AG10803 (cell line): Measurements from ENCODE around the gene ARL4A.
A peak's percentile ranks its signal among the peaks of the same experiment; 100 is the strongest.

Experiments used
- DNase-seq: peaks from one replicate; pipeline ENCODE4 v3.0.0; 2010; ENCODE audit warnings: low read depth
- H3K4me3 ChIP-seq: 2 replicates; pipeline ENCODE4 v1.5.1; 2011; ENCODE audit warnings: mild to moderate bottlenecking, low read length, control low read depth
- CTCF ChIP-seq: conservative IDR thresholded peaks from 2 replicates; pipeline ENCODE4 v1.5.1; 2011; ENCODE audit warnings: mild to moderate bottlenecking, low read length, control low read depth, inconsistent platforms

Gene ARL4A

GRCh38 chr7:12706900-12707536 is 19.6 kb downstream of the ARL4A start:
- no peak overlapping the region for H3K4me3 ChIP-seq
- no peak for TF ChIP-seq CTCF
- DNase-seq, result peak; percentile 41

DNA sequence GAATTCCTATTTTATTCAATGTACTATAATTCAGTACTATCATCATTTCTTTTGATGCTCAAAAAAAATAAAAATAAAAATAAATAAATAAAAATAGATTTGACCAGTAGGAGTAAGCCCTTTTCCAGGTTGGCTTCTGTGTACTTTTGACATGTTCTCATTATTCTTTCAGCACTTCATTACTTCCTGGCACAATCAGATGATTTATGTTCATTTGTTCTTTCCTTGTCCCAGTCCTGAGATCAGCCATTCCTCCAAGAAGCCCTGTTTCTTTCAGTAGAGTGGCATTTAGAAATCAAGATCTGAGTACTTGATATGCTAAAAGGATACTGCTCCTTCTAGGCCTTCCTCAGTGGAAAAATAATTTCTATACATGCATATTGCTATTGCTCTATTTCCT is 20.9 kb downstream of the ARL4A start:
- no peak for TF ChIP-seq CTCF
- no peak overlapping the region for H3K4me3 ChIP-seq
- no peak for DNase-seq

DNA sequence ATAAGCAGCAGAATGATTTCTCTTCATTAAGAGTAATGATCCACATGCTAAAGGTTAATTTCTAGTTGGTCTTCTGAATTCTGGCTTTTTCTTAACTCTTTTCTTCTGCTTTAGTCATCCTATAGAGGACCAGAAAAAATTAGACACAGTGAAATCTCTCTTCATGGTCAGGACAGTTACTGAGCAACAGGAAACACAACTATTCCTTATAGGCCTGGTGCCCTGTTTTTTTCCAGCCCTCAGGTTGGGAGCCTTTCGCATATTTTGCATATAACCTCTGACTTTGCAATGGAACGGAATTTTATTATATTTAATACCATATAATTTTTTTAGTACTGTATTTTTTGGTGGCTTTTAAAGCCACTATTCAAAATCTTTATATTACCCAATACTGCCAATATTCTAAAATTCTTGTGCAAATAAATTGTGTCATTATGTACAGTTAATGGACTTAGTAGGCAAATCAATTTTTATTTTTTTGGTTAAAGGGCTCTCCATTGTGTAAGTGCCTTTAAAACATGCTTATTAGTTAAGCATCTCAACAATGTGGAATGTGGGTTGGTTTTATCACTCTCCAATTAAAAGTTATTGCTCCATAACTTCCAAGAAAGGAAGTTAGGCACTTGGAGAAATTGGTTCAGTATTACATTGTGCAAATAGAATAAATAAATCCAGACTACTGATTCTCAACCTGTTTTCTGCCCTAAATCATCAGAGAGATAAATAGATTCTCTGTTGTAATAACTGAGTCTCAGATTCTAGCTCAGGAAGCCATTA is 22.5 kb downstream of the ARL4A start:
- no peak overlapping the region for H3K4me3 ChIP-seq
- DNase-seq, result peak; percentile 92
- TF ChIP-seq CTCF, result no peak

DNA sequence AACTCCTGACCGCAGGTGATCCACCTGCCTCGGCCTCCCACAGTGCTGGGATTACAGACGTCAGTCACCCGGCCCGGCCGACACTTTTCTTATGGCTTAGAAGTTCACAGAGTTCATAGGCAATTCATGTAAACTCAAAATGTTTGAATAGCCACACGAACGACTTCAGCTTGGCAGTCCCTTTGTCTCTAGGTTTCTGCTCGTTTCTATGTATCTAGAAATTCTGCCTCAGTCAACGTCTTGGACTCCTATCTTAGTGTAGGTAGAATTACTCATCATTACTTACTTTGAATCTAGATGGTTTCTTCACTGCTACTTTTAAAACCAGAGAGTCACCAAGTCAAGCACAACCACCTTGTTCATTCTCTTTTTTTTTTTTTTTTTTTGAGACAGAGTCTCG is 23.7 kb downstream of the ARL4A start:
- no peak for TF ChIP-seq CTCF
- no peak overlapping the region for H3K4me3 ChIP-seq
- no peak for DNase-seq

GRCh38 chr7:12712236-12712635 is 24.8 kb downstream of the ARL4A start:
- no peak for TF ChIP-seq CTCF
- no peak overlapping the region for H3K4me3 ChIP-seq
- peak; percentile 22 for DNase-seq

- H3K4me3 ChIP-seq, result no peak overlapping the region
- no peak for TF ChIP-seq CTCF
- DNase-seq, result no peak
Measured at GRCh38 chr7:12713625-12714378, 26.4 kb downstream of the ARL4A start.
